HepG2 (cell line): Measurements from ENCODE around the gene KITLG. TPM values are rescaled to one million over a fixed set of nuclear protein-coding genes. Genes with fewer than 3 reads are reported as not detected.

Experiments
- ATF3 ChIP-seq: sonication (generic); formaldehyde crosslinking; IDR thresholded peaks from 2 replicates; pipeline ENCODE4 v1.4.0; 2020; ENCODE audit warnings: missing genetic modification reagents
- CSRNP1 ChIP-seq: sonication (generic); formaldehyde crosslinking; IDR thresholded peaks from 2 replicates; pipeline ENCODE4 v1.8.1; 2023; ENCODE audit warnings: mild to moderate bottlenecking, missing genetic modification reagents
- HNRNPLL ChIP-seq: fragments of 200-400 bp; formaldehyde crosslinking; IDR thresholded peaks from 2 replicates; pipeline ENCODE4 v1.6.1; 2017; ENCODE audit warnings: mild to moderate bottlenecking, low read depth, low read length; ENCODE audit not compliant: poor library complexity, severe bottlenecking
- HOXD1 ChIP-seq: sonication (generic); formaldehyde crosslinking; IDR thresholded peaks from 2 replicates; pipeline ENCODE4 v1.5.0; 2020; ENCODE audit warnings: missing genetic modification reagents
- MATR3 ChIP-seq: sonication (generic); formaldehyde crosslinking; IDR thresholded peaks from 2 replicates; pipeline ENCODE4 v1.4.0; 2020; ENCODE audit warnings: missing genetic modification reagents
- MLXIP ChIP-seq: sonication (generic); formaldehyde crosslinking; IDR thresholded peaks from 2 replicates; pipeline ENCODE4 v1.9.0; 2021; ENCODE audit warnings: missing genetic modification reagents, borderline replicate concordance
- MTF1 ChIP-seq: sonication (generic); formaldehyde crosslinking; IDR thresholded peaks from 2 replicates; pipeline ENCODE4 v1.5.0; 2020; ENCODE audit warnings: missing genetic modification reagents
- RERE ChIP-seq: IDR thresholded peaks from 2 replicates; pipeline ENCODE4 v1.6.1; 2016; ENCODE audit warnings: low read depth, missing genetic modification reagents, missing compliant biosample characterization
- RNF219 ChIP-seq: sonication (generic); formaldehyde crosslinking; IDR thresholded peaks from 2 replicates; pipeline ENCODE4 v1.5.0; 2020; ENCODE audit warnings: mild to moderate bottlenecking, missing genetic modification reagents
- TBL1XR1 ChIP-seq: fragments of 150-350 bp; IDR thresholded peaks from 2 replicates; pipeline ENCODE4 v1.6.1; 2014; ENCODE audit warnings: borderline replicate concordance, low read length; ENCODE audit not compliant: partially characterized antibody
- ZBTB14 ChIP-seq: sonication (generic); formaldehyde crosslinking; IDR thresholded peaks from 2 replicates; pipeline ENCODE4 v1.4.0; 2020; ENCODE audit warnings: missing genetic modification reagents
- ZNF121 ChIP-seq: sonication (generic); formaldehyde crosslinking; IDR thresholded peaks from 2 replicates; pipeline ENCODE4 v1.5.0; 2020; ENCODE audit warnings: mild to moderate bottlenecking, missing genetic modification reagents
- ZNF720 ChIP-seq: sonication (generic); formaldehyde crosslinking; IDR thresholded peaks from 2 replicates; pipeline ENCODE4 v1.4.0; 2020; ENCODE audit warnings: missing genetic modification reagents
- polyA plus RNA-seq, 8 experiments: library from polyadenylated mRNA; depleted of rRNA in 3 of 8; stranded (reverse) in 7 of 8; unstranded in 1 of 8; fragments of >200 nt; fragmentation: Illumina TruSeq in 4 of 8; extraction: Trizol in 4 of 8; gene quantifications; 2 replicates each; pipeline versions ENCODE4 v1.2.1 to v1.2.3, GENCODE V29; 2011 to 2016; ENCODE audit warnings: low read depth in 4 of 8, missing spikeins in 1 of 8, mixed read lengths in 1 of 8; ENCODE audit not compliant: insufficient read depth in 1 of 8
- total RNA-seq, 5 experiments: library from RNA; depleted of rRNA; stranded (reverse); fragments of >200 nt; fragmentation: Illumina TruSeq; extraction: Trizol; gene quantifications; 2 replicates each; pipeline ENCODE4 v1.2.3, GENCODE V29; 2016; ENCODE audit warnings: low read depth in 1 of 5

KITLG gene
- total and polyA plus RNA-seq, 2 of the 13 experiments (the other 11 are each of a cell fraction or from before 2014, with no cell fraction given) = 0.66 to 4.3 TPM

- TF ChIP-seq RERE = no peak
- TF ChIP-seq HNRNPLL = no peak
- no peak for TF ChIP-seq ZNF720 (CRISPR knock-in tag)
- TF ChIP-seq RNF219 (CRISPR knock-in tag) = no peak
- no peak for TF ChIP-seq MTF1
- TF ChIP-seq ZBTB14 (CRISPR knock-in tag) = no peak
- TF ChIP-seq TBL1XR1 = no peak
- TF ChIP-seq MATR3 (CRISPR knock-in tag) = no peak
- TF ChIP-seq ZNF121 (CRISPR knock-in tag) = no peak
- no peak for TF ChIP-seq ATF3 (CRISPR knock-in tag)
- no peak for TF ChIP-seq CSRNP1 (CRISPR knock-in tag)
- no peak for TF ChIP-seq MLXIP (CRISPR knock-in tag)
- no peak for TF ChIP-seq HOXD1 (CRISPR knock-in tag)
These were observed 37.1 kb upstream of the KITLG start (continued) for GRCh38 chr12:88617352-88617751.
